NCI-H1930 (cell line): Measurements from ENCODE around the gene VGLL4.
"Not testable (repeated sequence)": the region's sequence is repeated elsewhere in the genome, so short reads cannot be mapped to it uniquely, and the experiment has no call there.

ENCODE experiments used
- DNase-seq, 2 experiments: peaks; one replicate each; lab custom pipeline; 2025; lab: John Stamatoyannopoulos, UW

The VGLL4 gene

GRCh38 chr3:11606090-11606784, 37.5 kb downstream of the VGLL4 start:
- DNase-seq: no peak

DNA sequence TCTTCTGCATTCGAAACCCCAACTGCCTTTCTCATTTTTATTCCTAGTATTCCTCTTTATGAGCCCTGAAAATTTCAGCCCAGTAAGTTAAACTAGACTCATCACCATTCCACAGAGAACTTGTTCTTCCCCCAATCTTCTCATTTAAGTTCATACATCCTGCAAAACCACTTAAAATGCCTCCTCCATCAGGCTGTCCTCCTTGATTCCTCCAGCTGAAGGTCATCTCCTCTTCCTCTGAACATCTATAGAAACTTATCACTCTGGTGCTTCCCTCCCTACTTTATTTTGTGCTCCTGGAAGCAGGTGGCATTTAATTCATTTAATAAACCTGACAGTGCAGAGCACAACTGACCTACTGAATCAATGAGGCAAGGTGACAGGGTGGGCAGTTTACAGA, 38.3 kb downstream of the VGLL4 start:
- no peak for DNase-seq

DNA sequence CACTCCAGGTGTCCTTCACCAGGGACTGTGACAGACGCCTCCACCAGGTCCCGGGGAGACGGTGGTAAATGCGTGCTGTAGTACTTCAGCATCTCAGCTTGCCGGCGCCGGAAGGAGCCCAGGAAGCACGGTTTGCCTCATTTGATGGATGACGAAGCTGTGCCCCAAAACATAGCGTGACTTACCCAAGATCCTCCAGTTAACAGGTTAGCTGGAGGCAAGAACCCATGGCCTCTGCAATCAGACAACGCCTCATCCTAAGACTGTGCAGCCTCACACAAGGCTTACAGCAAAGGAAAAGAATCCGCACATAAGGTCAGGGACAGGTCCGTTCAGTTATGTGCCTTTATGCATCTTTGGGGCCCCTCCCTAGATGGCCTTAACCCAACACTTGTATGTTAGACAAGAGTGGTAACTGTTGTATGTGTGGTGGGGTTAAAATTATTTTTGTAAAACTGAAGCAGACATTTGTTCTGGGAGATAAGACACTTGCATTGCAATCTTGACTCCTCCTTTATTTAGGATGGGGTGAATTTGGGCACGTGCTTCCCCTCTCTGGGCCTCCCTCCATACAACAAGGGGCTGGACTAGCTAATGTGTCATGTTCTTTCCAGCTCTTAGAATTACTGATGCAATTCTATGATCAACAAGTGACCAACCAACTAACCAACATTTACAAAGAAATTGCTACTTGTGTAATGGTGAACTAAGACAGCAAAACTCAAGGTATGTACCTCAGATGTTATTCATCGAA, 39.4 kb downstream of the VGLL4 start:
- DNase-seq: no peak

GRCh38 chr3:11603628-11604027, 40.1 kb downstream of the VGLL4 start:
- DNase-seq: no peak

DNA sequence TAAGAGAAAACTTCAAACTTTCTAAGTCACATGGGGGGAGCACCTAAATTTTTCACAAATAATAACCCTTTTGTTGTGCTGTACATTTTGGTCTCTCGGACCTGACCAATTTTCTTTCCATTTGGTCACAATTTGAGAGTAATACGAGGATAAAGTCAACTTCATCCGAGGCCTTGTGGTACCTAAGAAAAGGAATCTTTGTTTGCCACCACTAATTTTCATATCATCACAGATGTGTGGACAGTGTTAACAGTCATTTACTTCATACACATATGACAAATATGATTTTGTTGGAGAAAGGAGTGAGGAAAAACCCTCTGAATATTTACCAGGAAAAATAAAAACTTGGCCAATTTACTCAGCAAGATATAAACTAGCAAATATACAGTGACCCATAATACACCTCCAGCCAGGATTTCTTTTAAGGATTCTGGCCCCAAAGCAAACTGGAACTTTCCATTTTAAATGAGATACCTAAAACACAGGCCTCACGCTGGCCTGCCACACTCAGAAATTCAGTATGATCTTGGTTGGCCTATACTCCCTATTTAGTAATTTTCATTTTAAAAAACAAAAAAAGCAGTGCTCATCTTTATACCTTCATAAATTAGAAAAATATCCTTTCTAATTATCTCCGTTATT, 40.7 kb downstream of the VGLL4 start:
- DNase-seq: no peak

- DNase-seq: no peak
Observed at GRCh38 chr3:11602239-11602840, 41.4 kb downstream of the VGLL4 start.

- no peak for DNase-seq
Observed at GRCh38 chr3:11601446-11602238, 42.1 kb downstream of the VGLL4 start.

GRCh38 chr3:11600501-11601282, 43.0 kb downstream of the VGLL4 start:
- no peak for DNase-seq

DNA sequence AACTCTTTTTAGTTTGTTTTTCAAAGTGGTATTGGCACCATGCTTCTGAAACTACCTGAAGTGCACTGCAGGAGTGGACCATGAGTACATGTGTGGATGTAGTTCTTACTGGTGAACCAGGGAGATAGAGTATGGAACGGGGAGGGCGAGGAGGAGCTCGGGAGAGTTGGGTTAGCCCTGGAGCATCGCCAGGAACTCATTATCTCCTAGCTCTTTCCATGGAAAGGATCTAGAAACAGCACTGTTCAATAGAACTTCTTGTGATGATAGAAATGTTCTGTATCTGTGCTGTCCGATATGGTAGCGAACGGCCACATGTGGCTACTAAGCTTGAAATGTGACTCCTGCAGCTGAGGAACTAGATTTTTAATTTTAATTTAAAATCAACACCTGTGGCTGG, 47.3 kb downstream of the VGLL4 start:
- DNase-seq: no peak

DNA sequence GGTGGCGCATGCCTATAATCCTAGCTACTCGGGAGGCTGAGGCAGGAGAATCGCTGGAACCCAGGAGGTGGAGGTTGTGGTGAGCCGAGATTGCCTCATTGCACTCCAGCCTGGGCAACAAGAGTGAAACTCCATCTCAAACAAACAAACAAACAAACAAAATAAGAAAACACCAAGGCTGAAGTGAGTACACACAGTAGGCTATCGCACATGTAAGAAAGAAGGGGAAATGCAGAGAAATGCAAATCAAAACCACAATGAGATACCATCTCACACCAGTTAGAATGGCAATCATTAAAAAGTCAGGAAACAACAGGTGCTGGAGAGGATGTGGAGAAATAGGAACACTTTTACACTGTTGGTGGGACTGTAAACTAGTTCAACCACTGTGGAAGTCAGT, 48.7 kb downstream of the VGLL4 start:
- not testable (repeated sequence) for DNase-seq

DNA sequence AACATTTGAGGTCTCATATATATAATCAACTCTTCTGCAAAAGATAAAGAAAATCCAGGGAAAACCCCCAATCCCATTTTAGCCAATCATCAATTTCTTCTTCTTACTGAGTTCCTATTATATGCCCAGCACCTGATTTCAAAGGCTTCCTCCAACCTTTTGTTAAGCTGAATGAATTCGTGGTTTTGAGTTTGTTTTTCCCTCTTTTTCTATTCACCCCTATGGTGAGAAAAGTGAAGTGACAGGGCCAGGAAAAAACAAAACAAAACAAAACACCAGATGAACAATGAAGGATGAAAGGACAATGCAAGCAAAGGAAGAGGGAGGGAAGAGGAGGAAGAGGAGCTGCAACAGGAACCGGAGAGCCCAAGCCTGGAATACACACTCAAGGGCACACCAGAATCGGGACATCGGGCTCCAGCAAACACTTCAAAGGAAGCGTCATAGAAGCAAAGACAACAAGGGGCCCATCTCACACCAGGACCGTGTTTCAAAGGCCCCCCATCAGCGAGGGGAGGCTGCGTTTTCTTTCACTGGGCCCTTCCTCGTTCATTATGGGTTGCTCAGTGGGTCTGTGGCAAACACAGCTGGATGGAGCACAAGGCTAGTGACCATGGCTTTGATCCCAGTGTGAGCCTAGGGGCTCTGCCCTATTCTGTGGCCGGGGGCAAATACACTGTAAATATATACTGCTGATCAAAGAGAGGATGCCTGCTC, 50.2 kb downstream of the VGLL4 start:
- no peak for DNase-seq

GRCh38 chr3:11592445-11593298, 51.0 kb downstream of the VGLL4 start:
- no peak for DNase-seq

GRCh38 chr3:11591391-11592282, 52.1 kb downstream of the VGLL4 start:
- DNase-seq: no peak

GRCh38 chr3:11591002-11591355, 52.7 kb downstream of the VGLL4 start:
- DNase-seq: no peak

- no peak for DNase-seq
Observed at GRCh38 chr3:11589706-11590105, 54.0 kb downstream of the VGLL4 start.

DNA sequence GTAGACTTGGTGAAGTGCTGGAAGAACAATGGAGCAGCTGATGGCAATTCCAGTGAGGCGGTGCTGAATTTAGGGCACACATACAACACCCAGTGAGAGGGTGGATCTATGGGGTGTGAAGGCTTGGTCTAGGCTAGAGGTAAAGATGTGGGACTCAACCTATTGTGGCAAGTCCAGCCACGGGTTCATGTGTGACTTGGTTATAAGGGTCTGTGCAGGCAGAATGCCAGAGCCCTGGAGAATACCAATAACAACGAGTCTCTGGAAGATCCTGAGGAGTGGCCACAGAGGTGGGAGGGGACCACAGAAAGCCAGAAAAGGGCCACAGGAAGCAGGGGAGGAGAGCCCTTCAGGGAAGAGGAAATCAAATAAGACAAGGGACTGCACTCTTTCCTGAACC, 55.0 kb downstream of the VGLL4 start:
- no peak for DNase-seq

DNA sequence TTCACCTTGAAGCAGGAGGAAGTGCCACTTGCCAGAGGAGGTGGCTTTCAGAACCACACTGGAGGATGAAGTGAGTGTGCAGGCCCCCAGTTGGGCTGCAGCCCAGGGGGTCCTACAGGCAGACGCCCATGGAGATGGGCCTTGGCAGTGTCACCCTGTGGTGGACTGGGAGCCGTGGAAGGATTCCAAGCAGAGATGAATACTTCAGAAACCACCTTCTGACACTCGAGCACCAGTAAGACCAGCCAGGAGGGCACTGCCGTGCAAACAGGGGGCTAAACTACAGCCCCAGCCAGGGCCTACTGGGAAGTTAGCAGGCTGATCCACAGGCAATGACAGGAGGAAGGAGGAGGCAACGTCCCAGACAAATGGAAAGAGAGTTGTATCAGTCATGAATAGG, 55.4 kb downstream of the VGLL4 start:
- no peak for DNase-seq

DNA sequence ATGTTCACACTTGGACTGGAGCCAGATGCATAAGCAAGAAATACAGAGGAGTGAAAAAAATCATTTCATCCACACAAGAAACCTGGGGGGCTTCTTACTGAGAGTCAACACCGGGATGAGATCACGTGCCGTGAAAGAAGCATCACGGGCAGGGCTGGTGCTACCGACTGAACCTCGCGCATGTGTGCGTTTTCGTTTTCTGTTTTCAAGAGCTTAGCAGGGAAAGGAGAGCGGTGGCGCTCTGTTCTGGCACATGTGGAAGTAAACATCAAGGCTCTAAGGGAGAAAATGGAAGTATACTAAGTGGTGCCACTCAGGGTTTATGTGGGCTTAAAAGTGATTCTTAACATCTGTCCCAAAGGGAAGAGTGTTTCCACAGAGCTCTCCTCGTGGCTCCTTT, 55.9 kb downstream of the VGLL4 start:
- no peak for DNase-seq

- no peak for DNase-seq
Observed at GRCh38 chr3:11584570-11584969, 59.1 kb downstream of the VGLL4 start.
